ENCODE results near the gene TMEM11. TPM values are rescaled to one million over a fixed set of nuclear protein-coding genes. Genes with fewer than 3 reads are reported as not detected.

TMEM11 gene
- total and polyA plus RNA-seq, 4 donors = 9.3 to 20.8 (median 11.6) TPM

- Histone ChIP-seq H3K27me3 (ENCODE audit: control insufficient read depth in 4 of 4, insufficient read depth in 4 of 4, low read length in 3 of 4) (no peaks in the 10 kb centered on the region), H3K27ac (ENCODE audit: low read depth in 1 of 2, low read length in 2 of 2) (no peak overlapping the region), H3K4me1 (ENCODE audit: control insufficient read depth in 4 of 4, insufficient read depth in 4 of 4, low read length in 3 of 4) (peaks cover 0 to 5% (median 0%) of the 10 kb centered on the region in 4 donors), H3K36me3 (ENCODE audit: control insufficient read depth in 4 of 4, insufficient read depth in 3 of 4, low read depth in 1 of 4, low read length in 3 of 4) (peaks cover 0 to 5% (median 0%) of the 10 kb centered on the region in 4 donors), H3K4me3 (ENCODE audit: low read depth in 1 of 3, low read length in 3 of 3) (no peak overlapping the region), H3K9ac (ENCODE audit: low read depth in 1 of 2, low read length in 2 of 2) (no peak overlapping the region), H3K9me3 (ENCODE audit: control insufficient read depth in 4 of 4, low read length in 3 of 4) (no peaks in the 10 kb centered on the region)
- TF ChIP-seq NR2F2 (IDR thresholded peaks at IDR 0.05) (no peak), HNF4A (conservative IDR thresholded peaks at IDR 0.05) (no peak), SP1 (IDR thresholded peaks at IDR 0.05) (no peak), ZBTB33 (IDR thresholded peaks at IDR 0.05) (no peak)
- 82% methylated on average over 25 of the region's 25 CpGs for WGBS
- DNase-seq (ENCODE audit: low spot score) = no peak
These were observed 26.6 kb upstream of the TMEM11 start for GRCh38 chr17:21240369-21241055.

- no peak for TF ChIP-seq HNF4G (IDR thresholded peaks at IDR 0.05)
- TF ChIP-seq FOXA2 (IDR thresholded peaks at IDR 0.05) = no peak
- no peak for TF ChIP-seq EGR1 (IDR thresholded peaks at IDR 0.05; ENCODE audit: low read depth in 2 of 2)
- TF ChIP-seq RXRA (IDR thresholded peaks at IDR 0.05) = no peak
- TF ChIP-seq HNF4A (conservative IDR thresholded peaks at IDR 0.05) = no peak
- TF ChIP-seq RAD21 (IDR thresholded peaks at IDR 0.05) = peak; percentile 55 to 71
- no peak for TF ChIP-seq NR2F2 (IDR thresholded peaks at IDR 0.05)
- no peak for TF ChIP-seq TAF1 (conservative IDR thresholded peaks at IDR 0.05)
- no peak for TF ChIP-seq JUND (IDR thresholded peaks at IDR 0.05)
- no peak for TF ChIP-seq FOXA1 (IDR thresholded peaks at IDR 0.05)
- TF ChIP-seq ZBTB33 (IDR thresholded peaks at IDR 0.05) = no peak
- peak; percentile 45 for TF ChIP-seq CTCF (IDR thresholded peaks at IDR 0.05; ENCODE audit: low read depth, low read length, missing input control)
- no peak for TF ChIP-seq YY1 (IDR thresholded peaks at IDR 0.05)
These were observed 25.9 kb upstream of the TMEM11 start for GRCh38 chr17:21239680-21240368.

More at GRCh38 chr17:21239680-21240368, 25.9 kb upstream of the TMEM11 start:
- no peak overlapping the region for H3K27ac ChIP-seq (ENCODE audit: low read depth in 1 of 2, low read length in 2 of 2)
- H3K27me3 ChIP-seq (ENCODE audit: control insufficient read depth in 4 of 4, insufficient read depth in 4 of 4, low read length in 3 of 4) = no peaks in the 10 kb centered on the region
- no peaks in the 10 kb centered on the region for H3K9me3 ChIP-seq (ENCODE audit: control insufficient read depth in 4 of 4, low read length in 3 of 4)
- 86% methylated on average over 12 of the region's 12 CpGs for WGBS
- H3K9ac ChIP-seq (ENCODE audit: low read depth in 1 of 2, low read length in 2 of 2) = no peak overlapping the region
- no peak overlapping the region for H3K4me3 ChIP-seq (ENCODE audit: low read depth in 1 of 3, low read length in 3 of 3)
- peaks cover 0 to 5% (median 0%) of the 10 kb centered on the region in 4 donors for H3K36me3 ChIP-seq (ENCODE audit: control insufficient read depth in 4 of 4, insufficient read depth in 3 of 4, low read depth in 1 of 4, low read length in 3 of 4)
- peaks cover 0 to 5% (median 0%) of the 10 kb centered on the region in 4 donors for H3K4me1 ChIP-seq (ENCODE audit: control insufficient read depth in 4 of 4, insufficient read depth in 4 of 4, low read length in 3 of 4)
- no peak for DNase-seq (ENCODE audit: low spot score)

Data from liver (tissue), 9 donors.